NCI-H526 (cell line): Measurements from ENCODE around the gene CERS3.

ENCODE experiments used
- DNase-seq, 2 experiments: peaks; one replicate each; lab custom pipeline; 2025; lab: John Stamatoyannopoulos, UW

CERS3 gene

GRCh38 chr15:100529556-100529955 lies 806 bp upstream of the CERS3 start:
- no peak for DNase-seq

GRCh38 chr15:100526027-100526481 lies 2.7 kb downstream of the CERS3 start:
- no peak for DNase-seq

- no peak for DNase-seq
These were observed 3.3 kb downstream of the CERS3 start for GRCh38 chr15:100525436-100525835.

- DNase-seq = no peak
These were observed 4.4 kb downstream of the CERS3 start for GRCh38 chr15:100524326-100524725.

GRCh38 chr15:100521907-100522306 lies 6.8 kb downstream of the CERS3 start:
- DNase-seq = no peak

- no peak for DNase-seq
These were observed 8.4 kb downstream of the CERS3 start for GRCh38 chr15:100520132-100520921.

GRCh38 chr15:100517846-100518245 lies 10.9 kb downstream of the CERS3 start:
- DNase-seq = no peak

GRCh38 chr15:100516643-100517512 lies 11.9 kb downstream of the CERS3 start:
- DNase-seq = no peak

GRCh38 chr15:100515758-100516157 lies 13.0 kb downstream of the CERS3 start:
- DNase-seq = no peak

GRCh38 chr15:100508641-100509300 lies 20.0 kb downstream of the CERS3 start:
- DNase-seq = no peak

GRCh38 chr15:100502651-100503050 lies 26.1 kb downstream of the CERS3 start:
- DNase-seq = no peak

- no peak for DNase-seq
These were observed 27.6 kb downstream of the CERS3 start for GRCh38 chr15:100501117-100501516.

- no peak for DNase-seq
These were observed 28.3 kb downstream of the CERS3 start for GRCh38 chr15:100500226-100500990.

GRCh38 chr15:100495861-100496260 lies 32.9 kb downstream of the CERS3 start:
- no peak for DNase-seq

- no peak for DNase-seq
These were observed 35.5 kb downstream of the CERS3 start for GRCh38 chr15:100493213-100493612.

- DNase-seq = no peak
These were observed 44.3 kb downstream of the CERS3 start for GRCh38 chr15:100484443-100484842.

- DNase-seq = no peak
These were observed 45.4 kb downstream of the CERS3 start for GRCh38 chr15:100483370-100483769.

- no peak for DNase-seq
These were observed 51.9 kb downstream of the CERS3 start for GRCh38 chr15:100476805-100477204.

GRCh38 chr15:100472736-100473135 lies 56.0 kb downstream of the CERS3 start:
- DNase-seq = no peak

- DNase-seq = no peak
These were observed 56.8 kb downstream of the CERS3 start for GRCh38 chr15:100471933-100472332.

- DNase-seq = no peak
These were observed 60.5 kb downstream of the CERS3 start for GRCh38 chr15:100468285-100468684.

GRCh38 chr15:100466073-100466472 lies 62.7 kb downstream of the CERS3 start:
- no peak for DNase-seq
